ENCODE measurements around the gene SLC35F2.

Gene SLC35F2

DNA sequence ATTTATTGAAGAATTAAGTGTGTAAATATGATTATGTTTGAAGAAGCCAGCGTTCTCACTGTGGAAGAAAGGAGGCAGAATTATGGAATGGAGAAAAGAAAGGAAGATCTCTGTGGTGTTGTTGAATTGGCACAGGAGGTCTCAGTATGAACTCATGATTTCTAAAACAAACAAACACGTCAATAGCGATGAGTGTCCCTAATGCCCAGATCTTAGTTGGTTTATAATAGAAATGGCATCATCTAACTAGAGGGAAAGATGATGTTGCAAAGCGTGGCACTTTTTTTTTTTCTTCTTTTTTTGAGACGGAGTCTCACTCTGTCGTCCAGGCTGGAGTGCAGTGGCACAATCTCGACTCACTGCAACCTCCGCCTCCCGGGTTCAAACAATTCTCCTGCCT lies 107.5 kb downstream of the SLC35F2 start:
- TF ChIP-seq CTCF (IDR thresholded peaks at IDR 0.05; ENCODE audit: low read length, missing control alignments): no peak
- no peak for DNase-seq (ENCODE audit: low read depth)
- no peak overlapping the region for H3K4me3 ChIP-seq (replicated peaks; ENCODE audit: low read depth, low read length)

GRCh38 chr11:107750313-107750712 lies 108.3 kb downstream of the SLC35F2 start:
- H3K4me3 ChIP-seq (replicated peaks; ENCODE audit: low read depth, low read length): no peak overlapping the region
- no peak for DNase-seq (ENCODE audit: low read depth)
- TF ChIP-seq CTCF (IDR thresholded peaks at IDR 0.05; ENCODE audit: low read length, missing control alignments): no peak

DNA sequence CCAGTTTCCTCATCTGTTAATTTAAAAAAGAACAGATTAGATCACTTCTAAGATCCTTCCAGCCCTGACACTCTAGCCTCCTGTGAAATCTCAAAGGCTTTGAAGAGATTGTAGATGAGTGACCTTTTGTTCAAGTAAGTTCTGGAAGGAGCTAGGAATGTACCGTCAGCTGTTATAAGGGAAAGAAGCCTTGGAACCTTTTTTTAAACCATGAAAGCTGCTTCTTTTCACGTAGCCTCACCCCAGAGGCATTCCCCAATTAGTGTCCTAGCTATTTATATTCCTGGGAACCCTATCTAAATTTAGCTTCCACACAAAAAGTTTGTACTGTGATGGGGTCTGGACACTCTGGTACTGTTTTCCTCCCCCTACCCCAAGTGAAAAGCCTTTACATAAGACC lies 111.0 kb downstream of the SLC35F2 start:
- DNase-seq (ENCODE audit: low read depth): no peak
- no peak overlapping the region for H3K4me3 ChIP-seq (replicated peaks; ENCODE audit: low read depth, low read length)
- no peak for TF ChIP-seq CTCF (IDR thresholded peaks at IDR 0.05; ENCODE audit: low read length, missing control alignments)

DNA sequence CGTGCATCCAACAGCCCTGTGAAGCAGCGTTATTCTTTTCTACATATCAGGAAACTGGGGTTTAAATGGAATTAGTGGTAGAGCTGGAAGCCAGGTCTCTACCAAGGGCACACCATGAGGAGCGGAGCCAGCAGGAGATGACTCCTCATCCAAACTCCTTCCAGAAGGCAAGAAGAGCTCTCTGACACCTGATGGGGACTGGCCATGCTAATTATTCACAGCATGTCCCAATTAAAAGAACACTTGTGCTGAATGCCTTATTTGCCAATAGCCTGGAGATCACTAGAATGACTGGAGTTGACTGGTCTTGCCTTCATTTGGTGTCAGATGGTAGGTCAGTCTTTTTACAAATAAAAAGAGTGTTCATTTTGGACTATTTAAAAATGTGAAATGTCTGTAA lies 113.9 kb downstream of the SLC35F2 start:
- no peak for TF ChIP-seq CTCF (IDR thresholded peaks at IDR 0.05; ENCODE audit: low read length, missing control alignments)
- H3K4me3 ChIP-seq (replicated peaks; ENCODE audit: low read depth, low read length): no peak overlapping the region
- DNase-seq (ENCODE audit: low read depth): no peak

GRCh38 chr11:107743191-107743590 lies 115.4 kb downstream of the SLC35F2 start:
- no peak for TF ChIP-seq CTCF (IDR thresholded peaks at IDR 0.05; ENCODE audit: low read length, missing control alignments)
- H3K4me3 ChIP-seq (replicated peaks; ENCODE audit: low read depth, low read length): no peak overlapping the region
- no peak for DNase-seq (ENCODE audit: low read depth)

DNA sequence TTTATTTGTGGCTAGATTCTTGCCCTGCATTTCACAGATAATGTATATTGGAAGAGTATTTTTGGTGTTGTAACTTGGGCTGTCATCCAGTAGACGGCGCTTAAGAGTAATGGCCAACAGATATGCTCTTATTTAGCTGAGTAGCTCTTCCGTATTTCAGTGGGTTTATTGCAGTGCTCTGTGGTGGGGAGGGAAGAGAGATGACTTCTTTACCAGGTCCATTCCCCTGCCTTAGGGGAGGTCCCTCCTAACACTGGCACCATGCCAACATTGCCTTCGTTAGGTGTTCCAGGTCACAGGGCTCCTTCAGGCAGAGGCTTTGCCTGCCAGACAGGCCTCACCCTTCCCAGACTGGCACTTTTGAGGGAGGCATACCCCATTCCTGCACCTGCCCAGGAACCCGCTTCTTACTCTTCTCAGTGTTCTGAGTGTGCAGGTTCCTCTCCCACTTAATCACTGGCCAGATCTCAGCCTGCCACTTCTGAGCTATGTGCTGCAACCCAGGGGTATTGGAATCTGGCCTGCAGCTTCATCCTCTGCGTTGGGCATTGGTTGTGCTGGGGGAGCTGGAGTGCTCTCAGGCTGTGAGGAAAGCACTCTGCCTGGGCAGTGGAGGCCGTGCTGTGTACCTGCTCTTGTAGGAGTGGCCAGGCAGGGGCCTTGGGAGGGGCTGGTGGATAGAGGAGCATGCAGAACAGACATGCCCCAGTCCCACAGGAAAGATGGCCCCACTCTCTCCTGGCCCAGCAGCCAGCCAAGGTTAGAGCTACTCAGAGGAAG lies 117.4 kb downstream of the SLC35F2 start:
- H3K4me3 ChIP-seq (replicated peaks; ENCODE audit: low read depth, low read length): no peak overlapping the region
- TF ChIP-seq CTCF (IDR thresholded peaks at IDR 0.05; ENCODE audit: low read length, missing control alignments): peak; percentile 86
- peak; percentile 57 for DNase-seq (ENCODE audit: low read depth)

Data from fibroblast of pulmonary artery (primary cell).